SK-N-SH (cell line): ENCODE results near the gene RNF130. TPM values are rescaled to one million over a fixed set of nuclear protein-coding genes. Genes with fewer than 3 reads are reported as not detected.

Experiments
- CTCF ChIA-PET: fragments of 300-600, 350-600 bp; formaldehyde crosslinking; extraction: SDS; loops from one replicate; lab custom pipeline; 2021; lab: Yijun Ruan, JAX
- POLR2A ChIA-PET: fragments of 350-600 bp; sonication (Branson Sonifier 250); formaldehyde crosslinking; extraction: SDS; loops from one replicate; lab custom pipeline; 2020; ENCODE audit warnings: antibody characterized with exemption, inconsistent platforms; lab: Yijun Ruan, JAX
- DNase-seq: peaks from one replicate; pipeline ENCODE4 v3.0.0; 2012
- H2AFZ ChIP-seq: fragments of 200-600 bp; sonication (generic); 2 replicates; pipeline ENCODE4 v1.8.1; 2016; ENCODE audit warnings: antibody characterized with exemption, mild to moderate bottlenecking, low read depth
- H3F3A ChIP-seq: fragments of 200-600 bp; sonication (generic); replicated peaks from 2 replicates; pipeline ENCODE3; 2016; ENCODE audit warnings: antibody characterized with exemption, mild to moderate bottlenecking; ENCODE audit not compliant: insufficient read depth
- H3K27ac ChIP-seq, 2 experiments: fragments of 200-500 bp in 1 of 2; fragments of 200-600 bp in 1 of 2; sonication (Bioruptor generic) in 1 of 2; sonication (generic), shearing (Covaris generic) in 1 of 2; 2 replicates each; pipeline versions ENCODE4 v1.5.1 to v1.6.1; 2014 to 2016; ENCODE audit warnings: low read depth in 2 of 2, inconsistent platforms in 1 of 2, low read length in 1 of 2, mild to moderate bottlenecking in 1 of 2, mixed read lengths in 1 of 2
- H3K27me3 ChIP-seq: fragments of 200-600 bp; sonication (generic), shearing (Covaris generic); 2 replicates; pipeline ENCODE4 v1.6.1; 2016; ENCODE audit warnings: mixed run types; ENCODE audit not compliant: insufficient read depth
- H3K36me3 ChIP-seq, 2 experiments: fragments of 200-500 bp in 1 of 2; fragments of 200-600 bp in 1 of 2; sonication (Bioruptor generic) in 1 of 2; sonication (generic) in 1 of 2; replicated peaks in 1 of 2; 2 replicates each; pipeline versions ENCODE3 to v1.5.1; 2014 to 2016; ENCODE audit warnings: low read length in 1 of 2, mild to moderate bottlenecking in 1 of 2; ENCODE audit not compliant: insufficient read depth in 2 of 2, control insufficient read depth in 1 of 2
- H3K4me1 ChIP-seq, 2 experiments: fragments of 200-500 bp in 1 of 2; fragments of 200-600 bp in 1 of 2; sonication (Bioruptor generic) in 1 of 2; sonication (generic), shearing (Covaris generic) in 1 of 2; 2 replicates each; pipeline versions ENCODE4 v1.5.1 to v1.6.1; 2014 to 2016; ENCODE audit warnings: low read depth in 1 of 2, low read length in 1 of 2, mixed run types in 1 of 2; ENCODE audit not compliant: insufficient read depth in 2 of 2, control insufficient read depth in 1 of 2
- H3K4me2 ChIP-seq: fragments of 200-600 bp; sonication (generic), shearing (Covaris generic); 2 replicates; pipeline ENCODE4 v1.6.1; 2017; ENCODE audit warnings: mixed run types
- H3K4me3 ChIP-seq, 2 experiments: fragments of 200-500 bp in 1 of 2; fragments of 200-600 bp in 1 of 2; sonication (Bioruptor generic) in 1 of 2; sonication (generic), shearing (Covaris generic) in 1 of 2; 2 replicates each; pipeline versions ENCODE4 v1.5.1 to v1.8.1; 2014 to 2016; ENCODE audit warnings: low read depth in 2 of 2, inconsistent platforms in 1 of 2, low read length in 1 of 2, mild to moderate bottlenecking in 1 of 2, mixed read lengths in 1 of 2, moderate library complexity in 1 of 2
- H3K79me2 ChIP-seq: fragments of 200-600 bp; sonication (generic); 2 replicates; pipeline ENCODE4 v1.8.1; 2017; ENCODE audit warnings: mild to moderate bottlenecking; ENCODE audit not compliant: insufficient read depth
- H3K9ac ChIP-seq: fragments of 200-600 bp; sonication (generic); 2 replicates; pipeline ENCODE4 v1.6.1; 2017; ENCODE audit warnings: mixed run types
- H3K9me2 ChIP-seq: fragments of 200-600 bp; sonication (generic); 2 replicates; pipeline ENCODE4 v1.6.1; 2017; ENCODE audit warnings: mixed run types
- H3K9me3 ChIP-seq: fragments of 200-600 bp; sonication (generic); 2 replicates; pipeline ENCODE4 v1.6.1; 2017; ENCODE audit warnings: mixed run types, mild to moderate bottlenecking, moderate library complexity
- H4K20me1 ChIP-seq: fragments of 200-600 bp; sonication (generic); 2 replicates; pipeline ENCODE4 v1.6.1; 2017; ENCODE audit warnings: mild to moderate bottlenecking, mixed run types; ENCODE audit not compliant: insufficient read depth
- FOXJ3 ChIP-seq: sonication (generic); formaldehyde crosslinking; IDR thresholded peaks from 2 replicates; pipeline ENCODE4 v1.5.1; 2020; ENCODE audit warnings: mild to moderate bottlenecking, missing genetic modification reagents
- MAX ChIP-seq: IDR thresholded peaks from 2 replicates; pipeline ENCODE4 v1.4.0; 2012; ENCODE audit warnings: low read depth
- MEF2A ChIP-seq: IDR thresholded peaks from 2 replicates; pipeline ENCODE4 v1.4.0; 2012; ENCODE audit warnings: low read depth, borderline replicate concordance
- NRF1 ChIP-seq: IDR thresholded peaks from 2 replicates; pipeline ENCODE4 v1.6.1; 2012; ENCODE audit warnings: low read depth, mild to moderate bottlenecking, low read length
- REST ChIP-seq: IDR thresholded peaks from 2 replicates; pipeline ENCODE4 v1.6.1; 2012; ENCODE audit warnings: mild to moderate bottlenecking, low read depth, low read length, moderate library complexity
- RXRA ChIP-seq: IDR thresholded peaks from 2 replicates; pipeline ENCODE4 v1.4.0; 2012; ENCODE audit warnings: low read depth, mild to moderate bottlenecking, borderline replicate concordance
- TAF1 ChIP-seq: IDR thresholded peaks from 2 replicates; pipeline ENCODE4 v1.6.1; 2012; ENCODE audit warnings: low read depth, mild to moderate bottlenecking, low read length, moderate library complexity, borderline replicate concordance
- USF2 ChIP-seq: fragments of 150-350 bp; IDR thresholded peaks from 2 replicates; pipeline ENCODE4 v1.6.1; 2017; ENCODE audit warnings: antibody characterized with exemption, low read length, low read depth, borderline replicate concordance
- WGBS: methylation state at CpG from one replicate; pipeline ENCODE4 v1.1.6; 2017; ENCODE audit warnings: low lambda C conversion rate; 5-methylcytosine and 5-hydroxymethylcytosine counted together
- polyA plus RNA-seq, 3 experiments: library from polyadenylated mRNA; depleted of rRNA; stranded (reverse); fragments of >200 nt; gene quantifications; 2 replicates each; pipeline ENCODE4 v1.2.3, GENCODE V29; 2012

Gene RNF130
- polyA plus RNA-seq, 1 of the 3 experiments (the other 2 are of a cell fraction) = 41.4 TPM

- no peak for TF ChIP-seq REST
- TF ChIP-seq MAX = no peak
- TF ChIP-seq TAF1 = no peak
- no peak for TF ChIP-seq MEF2A
These were observed 2.9 kb upstream of the RNF130 start (continued) for GRCh38 chr5:180074462-180074861.

- no peaks in the 10 kb centered on the region for H3K9me2 ChIP-seq
- CTCF ChIA-PET = interaction anchor here (1.2 kb wide), 1 partner anchor 19 kb away, joined by 4 read pairs; no protein-coding TSS in a partner anchor
- H3K4me1 ChIP-seq = peaks cover 0 to 21% of the 10 kb centered on the region in 2 experiments; a peak in 2 of 4 replicates
- POLR2A ChIA-PET = no interaction called here
- no peaks in the 10 kb centered on the region for H3K36me3 ChIP-seq
- 0 out of 2 replicates have a peak overlapping the region, but pooled peaks have one; percentile 73 for H3K4me2 ChIP-seq
- 95% methylated on average over 17 of the region's 25 CpGs for WGBS
- H3K27ac ChIP-seq = no peak overlapping the region
- H3K9me3 ChIP-seq = no peaks in the 10 kb centered on the region
- DNase-seq = no peak
- no peak overlapping the region for H3K9ac ChIP-seq
- peaks cover 28% of the 10 kb centered on the region for H4K20me1 ChIP-seq
- H3K79me2 ChIP-seq = peaks cover 36% of the 10 kb centered on the region
- H3F3A ChIP-seq = no peaks in the 10 kb centered on the region
- H3K27me3 ChIP-seq = no peaks in the 10 kb centered on the region
- peak overlapping the region in 1 of 2 experiments; percentile 89; a peak in 1 of 4 replicates for H3K4me3 ChIP-seq
- no peak for TF ChIP-seq FOXJ3 (CRISPR knock-in tag)
- peak overlapping the region; percentile 82 for H2AFZ ChIP-seq
These were observed 997 bp upstream of the RNF130 start for GRCh38 chr5:180072556-180072955.

- peak overlapping the region; percentile 22 to 78; a peak in 2 of 4 replicates for H3K27ac ChIP-seq
These were observed 643 bp upstream of the RNF130 start for GRCh38 chr5:180072256-180072548.

More at GRCh38 chr5:180072256-180072548, 643 bp upstream of the RNF130 start:
- Histone ChIP-seq H2AFZ (peak overlapping the region; percentile 82), H3K4me3 (peak overlapping the region; percentile 80 to 89; a peak in 2 of 4 replicates), H3K4me2 (0 out of 2 replicates have a peak overlapping the region, but pooled peaks have one; percentile 73), H3K9me3 (no peaks in the 10 kb centered on the region), H4K20me1 (peaks cover 28% of the 10 kb centered on the region), H3F3A (no peaks in the 10 kb centered on the region), H3K4me1 (peaks cover 0 to 21% of the 10 kb centered on the region in 2 experiments; a peak in 2 of 4 replicates), H3K79me2 (peaks cover 40% of the 10 kb centered on the region), H3K9me2 (no peaks in the 10 kb centered on the region), H3K9ac (no peak overlapping the region; the same call in 1 of the 2 replicates), H3K27me3 (no peaks in the 10 kb centered on the region), H3K36me3 (no peaks in the 10 kb centered on the region)
- POLR2A ChIA-PET = no interaction called here
- no peak for TF ChIP-seq USF2
- no peak for TF ChIP-seq MEF2A
- no peak for TF ChIP-seq RXRA
- no peak for TF ChIP-seq NRF1
- no peak for DNase-seq
- CTCF ChIA-PET = interaction anchor here (1.2 kb wide), 1 partner anchor 20 kb away, joined by 4 read pairs; no protein-coding TSS in a partner anchor
- 16% methylated on average over 14 of the region's 14 CpGs for WGBS
